Muscle of leg (tissue), 11 donors: ENCODE data around the gene PFAS. TPM values are rescaled to one million over a fixed set of nuclear protein-coding genes. Genes with fewer than 3 reads are reported as not detected.

Experiments used
- DNase-seq: peaks from one replicate; pipeline ENCODE4 v3.0.0; 2013
- H3K27ac ChIP-seq: one replicate; pipeline ENCODE4 v1.5.1; 2013; ENCODE audit warnings: mild to moderate bottlenecking, low read length, control low read depth
- H3K27me3 ChIP-seq: one replicate; pipeline ENCODE4 v1.6.1; 2013; ENCODE audit warnings: low read length; ENCODE audit not compliant: control insufficient read depth, insufficient read depth
- H3K36me3 ChIP-seq: one replicate; pipeline ENCODE4 v1.6.1; 2013; ENCODE audit warnings: low read length; ENCODE audit not compliant: control insufficient read depth, insufficient read depth
- H3K4me1 ChIP-seq: one replicate; pipeline ENCODE4 v1.6.1; 2013; ENCODE audit warnings: low read length; ENCODE audit not compliant: control insufficient read depth, insufficient read depth
- H3K4me3 ChIP-seq: one replicate; pipeline ENCODE4 v1.5.1; 2013; ENCODE audit warnings: low read length, control low read depth
- H3K9me3 ChIP-seq: replicated peaks from 2 replicates; pipeline ENCODE4 v1.6.1; 2013; ENCODE audit warnings: low read depth, low read length; ENCODE audit not compliant: control insufficient read depth
- WGBS: methylation state at CpG from one replicate; pipeline ENCODE4 v1.1.5; 2013; ENCODE audit warnings: missing lambda C conversion rate; ENCODE audit not compliant: insufficient coverage; 5-methylcytosine and 5-hydroxymethylcytosine counted together
- polyA plus RNA-seq, 8 donors: library from polyadenylated mRNA; unstranded; fragments of 120-200 nt; gene quantifications; one replicate each; pipeline versions ENCODE4 v1.2.1 to v1.2.3, GENCODE V29; 2013; ENCODE audit warnings: inconsistent platforms in 1 of 8, low replicate concordance in 1 of 8; ENCODE audit not compliant: insufficient read length in 8 of 8, insufficient read depth in 1 of 8
- total RNA-seq: library from RNA; stranded (reverse); fragments of 120-200 nt; gene quantifications from one replicate; pipeline ENCODE4 v1.2.4, GENCODE V29; 2013

The PFAS gene
- total and polyA plus RNA-seq, 9 donors: 21.7 to 32.5 (median 28.1) TPM

DNA sequence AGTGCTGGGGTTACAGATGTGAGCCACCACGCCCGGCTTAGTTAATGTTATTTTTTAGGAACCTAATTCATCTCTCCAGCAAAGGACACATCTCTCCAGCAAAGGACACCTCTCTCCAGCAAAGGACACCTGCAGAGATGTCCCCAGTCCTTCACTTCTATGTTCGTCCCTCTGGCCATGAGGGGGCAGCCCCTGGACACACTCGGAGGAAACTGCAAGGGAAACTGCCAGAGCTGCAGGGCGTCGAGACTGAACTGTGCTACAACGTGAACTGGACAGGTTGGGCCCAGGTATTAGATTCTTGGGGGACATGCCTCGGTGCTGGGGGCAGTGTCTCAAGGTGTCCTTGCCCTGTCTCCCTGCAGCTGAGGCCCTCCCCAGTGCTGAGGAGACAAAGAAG, 4.7 kb downstream of the PFAS start:
- H3K27ac ChIP-seq: no peak overlapping the region
- no peak overlapping the region for H3K4me3 ChIP-seq
- no peak for DNase-seq
- 68% methylated on average over 6 of the region's 8 CpGs for WGBS
- peaks cover 6% of the 10 kb centered on the region for H3K4me1 ChIP-seq
- H3K36me3 ChIP-seq: peaks cover 42% of the 10 kb centered on the region
- no peaks in the 10 kb centered on the region for H3K9me3 ChIP-seq
- no peaks in the 10 kb centered on the region for H3K27me3 ChIP-seq

DNA sequence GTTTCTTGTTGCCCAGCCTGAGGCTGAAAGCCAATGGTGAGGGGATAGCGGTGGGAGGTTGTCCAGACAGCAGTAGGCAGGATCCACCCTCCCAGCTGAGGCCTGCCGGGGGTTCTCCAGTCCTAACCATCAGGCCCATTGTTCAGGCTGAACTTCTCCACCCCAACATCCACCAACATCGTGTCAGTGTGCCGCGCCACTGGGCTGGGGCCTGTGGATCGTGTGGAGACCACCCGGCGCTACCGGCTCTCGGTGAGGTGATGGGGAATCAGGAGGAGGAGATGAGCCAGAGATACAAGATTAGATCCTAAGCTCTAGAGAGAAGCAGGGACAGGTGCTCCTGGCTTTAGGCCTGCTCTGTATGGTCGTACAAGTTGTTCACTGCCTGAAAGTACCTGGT, 5.8 kb downstream of the PFAS start:
- H3K27me3 ChIP-seq: no peaks in the 10 kb centered on the region
- peaks cover 50% of the 10 kb centered on the region for H3K36me3 ChIP-seq
- no peak overlapping the region for H3K27ac ChIP-seq
- H3K4me3 ChIP-seq: no peak overlapping the region
- 96% methylated on average over 9 of the region's 11 CpGs for WGBS
- H3K9me3 ChIP-seq: no peaks in the 10 kb centered on the region
- peaks cover 2% of the 10 kb centered on the region for H3K4me1 ChIP-seq
- no peak for DNase-seq

- Histone ChIP-seq H3K9me3 (no peaks in the 10 kb centered on the region), H3K27me3 (no peaks in the 10 kb centered on the region), H3K27ac (no peak overlapping the region), H3K36me3 (peaks cover 54% of the 10 kb centered on the region), H3K4me3 (no peak overlapping the region), H3K4me1 (no peaks in the 10 kb centered on the region)
- WGBS: 80% methylated on average over 2 of the region's 9 CpGs
- DNase-seq: no peak
Observed at GRCh38 chr17:8255499-8255898, 6.4 kb downstream of the PFAS start.

GRCh38 chr17:8256291-8256690, 7.2 kb downstream of the PFAS start:
- Histone ChIP-seq H3K36me3 (peaks cover 58% of the 10 kb centered on the region), H3K27me3 (no peaks in the 10 kb centered on the region), H3K27ac (no peak overlapping the region), H3K4me3 (no peak overlapping the region), H3K9me3 (no peaks in the 10 kb centered on the region), H3K4me1 (no peaks in the 10 kb centered on the region)
- 92% methylated on average over 6 of the region's 10 CpGs for WGBS
- DNase-seq: no peak

GRCh38 chr17:8256691-8257090, 7.6 kb downstream of the PFAS start:
- Histone ChIP-seq H3K9me3 (no peaks in the 10 kb centered on the region), H3K4me1 (no peaks in the 10 kb centered on the region), H3K4me3 (no peak overlapping the region), H3K36me3 (peaks cover 62% of the 10 kb centered on the region), H3K27ac (no peak overlapping the region), H3K27me3 (no peaks in the 10 kb centered on the region)
- no peak for DNase-seq
- 89% methylated on average over 5 of the region's 6 CpGs for WGBS

GRCh38 chr17:8257801-8258200, 8.7 kb downstream of the PFAS start:
- H3K27ac ChIP-seq: no peak overlapping the region
- H3K4me3 ChIP-seq: no peak overlapping the region
- H3K36me3 ChIP-seq: peaks cover 69% of the 10 kb centered on the region
- H3K27me3 ChIP-seq: no peaks in the 10 kb centered on the region
- no peaks in the 10 kb centered on the region for H3K9me3 ChIP-seq
- no peaks in the 10 kb centered on the region for H3K4me1 ChIP-seq
- 93% methylated on average over 5 of the region's 8 CpGs for WGBS
- DNase-seq: no peak

- no peaks in the 10 kb centered on the region for H3K4me1 ChIP-seq
- no peaks in the 10 kb centered on the region for H3K9me3 ChIP-seq
- no peak for DNase-seq
- no peaks in the 10 kb centered on the region for H3K27me3 ChIP-seq
- WGBS: 97% methylated on average over 4 of the region's 10 CpGs
- peaks cover 78% of the 10 kb centered on the region for H3K36me3 ChIP-seq
- H3K4me3 ChIP-seq: no peak overlapping the region
- H3K27ac ChIP-seq: no peak overlapping the region
Observed at GRCh38 chr17:8264320-8264719, 15.2 kb downstream of the PFAS start.

- no peak overlapping the region for H3K4me3 ChIP-seq
- peaks cover 77% of the 10 kb centered on the region for H3K36me3 ChIP-seq
- no peaks in the 10 kb centered on the region for H3K9me3 ChIP-seq
- H3K27ac ChIP-seq: no peak overlapping the region
- no peak for DNase-seq
- WGBS: 91% methylated on average over 14 of the region's 18 CpGs
- no peaks in the 10 kb centered on the region for H3K27me3 ChIP-seq
- H3K4me1 ChIP-seq: no peaks in the 10 kb centered on the region
Observed at GRCh38 chr17:8264836-8265542, 15.9 kb downstream of the PFAS start.

GRCh38 chr17:8266648-8267479, 17.8 kb downstream of the PFAS start:
- Histone ChIP-seq H3K4me1 (no peaks in the 10 kb centered on the region), H3K27me3 (no peaks in the 10 kb centered on the region), H3K36me3 (peaks cover 75% of the 10 kb centered on the region), H3K9me3 (no peaks in the 10 kb centered on the region), H3K27ac (no peak overlapping the region), H3K4me3 (no peak overlapping the region)
- DNase-seq: no peak
- WGBS: 94% methylated on average over 12 of the region's 29 CpGs

GRCh38 chr17:8267480-8268147, 18.5 kb downstream of the PFAS start:
- Histone ChIP-seq H3K27me3 (no peaks in the 10 kb centered on the region), H3K36me3 (peaks cover 72% of the 10 kb centered on the region), H3K4me1 (no peaks in the 10 kb centered on the region), H3K4me3 (no peak overlapping the region), H3K9me3 (no peaks in the 10 kb centered on the region), H3K27ac (no peak overlapping the region)
- no peak for DNase-seq
- WGBS: 90% methylated on average over 3 of the region's 13 CpGs
